Stimulated activated CD4-positive, alpha-beta T cell treated with anti-CD3 and anti-CD28 coated beads, Interleukin-4, amount 100 ng/mL, for 1 hour (primary cell): ENCODE results near the gene RAB23.

Experiments
- DNase-seq: peaks from one replicate; pipeline ENCODE4 v3.0.0-alpha.2; 2020

The RAB23 gene

GRCh38 chr6:57177545-57178265, 44.4 kb downstream of the RAB23 start:
- no peak for DNase-seq

GRCh38 chr6:57174511-57174907, 47.6 kb downstream of the RAB23 start:
- DNase-seq: no peak

GRCh38 chr6:57173886-57174510, 48.1 kb downstream of the RAB23 start:
- no peak for DNase-seq

GRCh38 chr6:57173056-57173885, 48.8 kb downstream of the RAB23 start:
- DNase-seq: peak; percentile 13

- DNase-seq: peak; percentile 89
Measured at GRCh38 chr6:57172136-57173055, 49.7 kb downstream of the RAB23 start, which contains the start of gene BAG2. BAG2 (plus strand) TSS chr6:57172326; CDS start chr6:57172698, 372 bp downstream.

- no peak for DNase-seq
Measured at GRCh38 chr6:57165080-57165479, 57.0 kb downstream of the RAB23 start.

GRCh38 chr6:57163956-57164355, 58.2 kb downstream of the RAB23 start:
- no peak for DNase-seq

- no peak for DNase-seq
Measured at GRCh38 chr6:57162516-57162915, 59.6 kb downstream of the RAB23 start.

GRCh38 chr6:57162028-57162427, 60.1 kb downstream of the RAB23 start:
- DNase-seq: no peak

- no peak for DNase-seq
Measured at GRCh38 chr6:57159127-57159526, 63.0 kb downstream of the RAB23 start.

GRCh38 chr6:57158658-57159057, 63.4 kb downstream of the RAB23 start:
- DNase-seq: no peak

GRCh38 chr6:57147955-57148858, 73.9 kb downstream of the RAB23 start:
- no peak for DNase-seq

- DNase-seq: no peak
Measured at GRCh38 chr6:57147401-57147800, 74.7 kb downstream of the RAB23 start.

GRCh38 chr6:57143690-57144089, 78.4 kb downstream of the RAB23 start:
- DNase-seq: no peak

- no peak for DNase-seq
Measured at GRCh38 chr6:57142178-57142525, 80.0 kb downstream of the RAB23 start.

GRCh38 chr6:57141451-57142177, 80.5 kb downstream of the RAB23 start:
- DNase-seq: no peak

- DNase-seq: no peak
Measured at GRCh38 chr6:57138026-57138425, 84.1 kb downstream of the RAB23 start.

GRCh38 chr6:57137350-57137749, 84.8 kb downstream of the RAB23 start:
- DNase-seq: no peak
